Cerebellar cortex (tissue), 1 donor: Measurements from ENCODE around the gene CDC40.
A peak's percentile ranks its signal among the peaks of the same experiment; 100 is the strongest.
"Not testable (repeated sequence)": the region's sequence is repeated elsewhere in the genome, so short reads cannot be mapped to it uniquely, and the experiment has no call there.

ENCODE experiments used
- DNase-seq: peaks from one replicate; pipeline ENCODE4 v3.0.0-alpha.2; 2015; ENCODE audit warnings: low spot score

The CDC40 gene

DNA sequence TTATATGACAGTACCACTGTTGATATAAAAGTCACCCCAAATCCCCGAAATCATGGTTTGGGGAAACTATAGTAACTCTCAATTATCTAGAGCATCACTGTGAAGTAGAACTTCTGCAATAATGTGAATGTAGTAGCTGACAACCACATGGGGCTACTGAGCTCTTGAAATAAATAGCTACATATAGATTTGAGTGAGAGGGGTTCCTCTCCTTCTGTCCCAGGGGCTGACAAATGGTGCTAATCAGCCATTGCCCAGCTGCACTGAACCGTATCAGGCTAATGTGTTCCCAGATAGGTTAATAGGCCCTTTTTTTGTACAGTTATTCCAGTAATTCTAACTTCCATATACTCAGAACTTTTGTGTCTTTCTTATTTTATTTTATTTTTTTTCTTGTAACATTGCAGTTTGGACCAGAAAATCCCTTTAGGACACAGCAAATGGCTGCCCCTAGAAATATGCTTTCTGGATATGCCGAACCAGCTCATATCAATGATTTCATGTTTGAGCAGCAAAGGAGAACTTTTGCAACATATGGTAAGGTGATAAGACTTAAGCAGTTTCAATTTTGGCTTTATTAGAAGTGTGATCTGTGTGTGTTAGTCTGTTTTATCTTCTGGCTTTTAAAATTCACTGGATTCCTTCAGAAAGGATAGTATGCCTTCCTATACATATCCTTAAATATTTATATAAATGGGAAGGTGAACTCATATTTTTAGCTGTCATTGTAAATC lies 21.1 kb downstream of the CDC40 start:
- no peak for DNase-seq

DNA sequence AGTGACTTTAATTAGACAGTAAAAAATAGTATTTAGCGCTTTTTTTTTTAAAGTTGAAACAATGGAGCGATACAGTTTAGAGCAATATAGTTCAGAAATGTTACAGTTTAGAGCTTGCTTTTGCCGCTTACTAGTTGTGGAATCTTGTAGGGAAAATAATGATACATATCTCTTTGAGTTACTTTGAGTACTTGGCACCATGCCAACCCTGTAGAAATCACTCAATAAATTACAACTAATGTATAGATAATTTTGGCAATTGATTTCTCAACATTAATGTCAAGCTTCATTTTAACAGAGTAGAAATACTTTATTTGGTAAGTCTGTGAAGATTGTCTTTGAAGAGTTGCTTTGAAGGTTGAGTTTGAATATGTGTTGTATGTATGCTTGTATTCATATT lies 27.4 kb downstream of the CDC40 start:
- no peak for DNase-seq

DNA sequence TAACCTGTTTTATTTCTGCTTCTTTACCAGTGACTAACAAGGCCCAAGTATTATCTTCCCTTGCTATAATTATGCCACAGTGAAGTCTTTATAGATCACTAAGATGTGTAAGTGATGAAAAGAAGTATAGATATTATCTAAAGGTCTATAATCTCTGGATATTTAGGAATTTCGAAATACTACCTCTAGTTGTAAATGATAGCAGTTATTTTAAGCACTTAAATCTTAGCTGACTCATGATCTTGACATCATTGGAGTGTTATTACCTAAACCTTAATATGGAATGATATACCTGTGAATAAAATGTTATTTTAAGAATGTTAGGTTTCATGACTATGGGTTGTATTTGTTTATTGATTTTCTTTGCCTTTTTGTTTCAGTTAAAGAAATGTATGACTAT lies 31.5 kb downstream of the CDC40 start:
- DNase-seq = no peak

DNA sequence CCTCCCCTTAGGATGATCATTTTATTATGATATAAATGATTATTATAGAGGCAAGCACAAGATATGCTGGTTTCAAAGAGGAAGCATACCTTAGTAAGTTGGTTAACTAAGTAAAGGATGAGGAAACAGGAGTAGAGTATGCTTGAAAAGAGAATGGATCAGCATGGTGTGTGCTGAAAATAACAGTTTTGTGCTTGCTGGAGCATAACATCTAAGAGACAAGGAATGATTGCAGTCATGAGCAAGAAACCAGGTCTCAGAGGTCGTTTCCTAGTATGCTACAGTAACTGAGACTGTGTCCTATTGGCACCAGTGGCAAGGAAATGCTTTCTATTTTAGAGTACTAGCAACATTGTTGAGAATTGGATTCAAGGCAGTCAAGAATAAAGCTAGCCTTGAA lies 34.1 kb downstream of the CDC40 start:
- no peak for DNase-seq

DNA sequence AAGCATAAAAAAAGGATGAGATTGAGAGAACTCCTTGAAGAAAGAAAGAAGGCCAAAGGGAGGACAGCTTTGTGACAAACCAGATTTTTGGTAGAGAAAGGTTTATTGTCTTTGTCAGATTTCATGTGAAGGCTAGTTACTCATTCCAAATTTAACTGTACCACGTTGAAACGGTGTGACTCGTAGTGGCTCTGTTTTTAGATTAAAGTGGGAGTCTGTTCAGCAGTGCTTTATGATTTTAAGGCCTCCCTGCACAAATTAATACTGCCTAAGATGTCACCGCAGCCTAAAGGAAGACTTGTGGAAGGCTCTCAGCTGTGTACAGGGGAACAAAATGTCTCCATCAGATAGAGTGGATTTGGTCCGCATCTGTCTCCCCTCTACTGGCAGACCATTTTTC lies 35.9 kb downstream of the CDC40 start:
- no peak for DNase-seq

DNA sequence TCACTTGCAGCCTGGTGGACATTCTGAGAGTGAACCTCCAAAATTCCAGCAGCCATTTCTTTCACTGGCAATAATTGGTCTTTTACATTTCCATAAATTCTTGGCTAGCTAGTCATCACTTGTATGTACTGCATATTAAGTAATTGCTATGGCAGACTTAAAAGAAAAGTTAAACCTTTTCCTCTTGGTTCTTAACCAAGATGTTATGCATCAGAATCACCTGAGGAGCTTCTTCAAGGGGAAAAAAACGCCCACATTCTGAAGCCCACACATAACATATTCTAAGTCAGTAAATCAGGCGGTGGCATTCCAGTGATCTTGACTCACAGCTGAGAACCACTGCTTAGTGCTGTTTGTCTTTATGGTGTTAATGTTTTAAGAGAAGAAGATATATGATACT lies 37.0 kb downstream of the CDC40 start:
- no peak for DNase-seq

DNA sequence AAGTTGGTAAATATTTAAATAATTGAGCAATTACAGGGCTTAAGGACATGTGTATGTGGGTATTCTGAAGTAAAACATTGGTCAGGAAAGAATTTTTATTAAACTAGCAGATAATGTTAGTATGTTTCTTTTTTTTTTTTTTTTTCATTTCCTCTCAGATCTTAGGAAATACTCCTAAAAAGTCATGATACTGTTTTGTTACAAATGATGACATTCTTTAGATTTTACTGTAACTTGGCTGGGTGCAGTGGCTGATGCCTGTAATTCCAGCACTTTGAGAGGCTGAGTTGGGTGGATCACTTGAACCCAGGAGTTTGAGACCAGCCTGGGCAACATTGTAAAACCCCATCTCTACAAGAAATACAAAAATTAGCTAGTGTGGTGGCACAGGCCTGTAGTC lies 41.5 kb downstream of the CDC40 start:
- no peak for DNase-seq

DNA sequence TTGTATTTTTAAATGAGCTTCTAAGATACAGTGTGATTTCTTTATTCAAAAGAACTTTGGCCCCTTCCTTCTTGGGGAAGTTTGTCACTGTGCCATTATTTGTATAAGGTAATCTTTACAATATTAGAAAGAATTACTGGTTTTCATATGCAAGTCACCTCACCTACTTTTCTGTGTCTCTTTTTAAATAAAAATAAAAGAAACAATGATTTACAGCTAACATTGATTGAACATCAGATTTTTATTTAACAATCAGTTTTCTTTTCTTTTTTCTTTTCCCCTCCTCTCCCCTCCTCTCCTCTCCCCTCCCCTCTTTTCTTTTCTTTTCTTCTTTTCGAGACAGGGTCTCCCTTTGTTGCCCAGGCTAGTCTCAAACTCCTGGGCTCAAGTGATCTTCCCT lies 46.0 kb downstream of the CDC40 start:
- DNase-seq = no peak

DNA sequence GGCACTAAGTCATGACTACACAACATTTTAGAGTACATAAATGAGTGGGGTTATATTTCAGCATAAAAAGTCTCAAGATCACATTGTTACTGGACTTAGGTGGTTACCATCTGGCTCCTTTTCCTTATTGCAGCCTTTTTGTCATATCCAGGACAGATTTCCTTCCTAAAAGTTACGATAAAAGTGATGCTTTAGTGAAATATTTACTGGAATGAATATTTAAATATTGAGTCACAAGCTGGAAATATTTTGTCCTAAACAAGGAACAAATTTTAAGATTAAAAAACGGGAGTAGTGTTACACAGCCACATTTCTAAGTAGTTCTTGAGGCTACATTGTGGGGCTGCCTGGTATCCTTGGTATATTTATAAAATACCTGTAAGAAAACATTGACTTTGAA lies 52.2 kb downstream of the CDC40 start:
- DNase-seq = no peak

DNA sequence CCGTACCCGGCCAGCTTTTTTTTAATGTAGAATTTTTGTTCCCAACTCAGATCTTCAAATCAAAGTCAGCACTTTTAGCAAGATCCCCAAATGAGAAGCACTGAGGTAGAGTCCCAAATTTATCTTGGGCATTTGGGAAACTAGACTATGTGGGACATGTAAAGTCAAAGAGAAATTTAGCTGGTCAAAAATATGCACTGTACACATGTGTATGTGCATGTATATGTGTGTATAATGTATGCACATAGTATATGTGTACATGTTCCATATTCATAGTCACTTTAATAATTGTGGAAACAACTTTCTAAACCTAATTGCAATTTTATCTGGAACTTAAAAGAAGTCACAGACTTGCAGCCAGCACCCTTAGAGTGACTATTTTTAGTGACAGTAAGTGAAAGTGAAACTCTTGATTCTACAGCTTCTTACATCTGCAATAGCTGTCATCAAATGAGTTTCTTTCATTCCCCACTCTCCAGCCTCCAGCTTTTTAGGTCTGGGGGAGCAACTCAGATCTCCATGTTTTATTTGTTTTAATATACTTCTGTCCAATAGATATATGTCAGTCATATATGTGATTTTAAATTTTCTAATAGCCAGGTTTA lies 53.6 kb downstream of the CDC40 start:
- no peak for DNase-seq

DNA sequence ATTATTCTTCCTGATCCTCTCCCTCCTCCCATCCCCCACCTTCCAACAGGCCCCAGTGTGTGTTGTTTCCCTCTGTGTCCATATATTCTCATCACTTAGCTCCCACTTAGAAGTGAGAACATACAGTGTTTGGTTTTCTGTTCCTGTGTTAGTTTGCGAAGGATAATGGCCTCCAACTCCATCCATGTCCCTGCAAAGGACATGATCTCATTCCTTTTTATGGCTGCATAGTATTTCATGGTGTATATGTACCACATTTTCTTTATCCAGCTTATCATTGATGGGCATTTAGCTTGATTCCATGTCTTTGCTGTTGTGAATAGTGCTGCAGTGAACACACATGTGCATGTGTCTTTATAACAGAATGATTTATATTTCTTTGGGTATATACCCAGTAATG lies 55.8 kb downstream of the CDC40 start:
- not testable (repeated sequence) for DNase-seq

DNA sequence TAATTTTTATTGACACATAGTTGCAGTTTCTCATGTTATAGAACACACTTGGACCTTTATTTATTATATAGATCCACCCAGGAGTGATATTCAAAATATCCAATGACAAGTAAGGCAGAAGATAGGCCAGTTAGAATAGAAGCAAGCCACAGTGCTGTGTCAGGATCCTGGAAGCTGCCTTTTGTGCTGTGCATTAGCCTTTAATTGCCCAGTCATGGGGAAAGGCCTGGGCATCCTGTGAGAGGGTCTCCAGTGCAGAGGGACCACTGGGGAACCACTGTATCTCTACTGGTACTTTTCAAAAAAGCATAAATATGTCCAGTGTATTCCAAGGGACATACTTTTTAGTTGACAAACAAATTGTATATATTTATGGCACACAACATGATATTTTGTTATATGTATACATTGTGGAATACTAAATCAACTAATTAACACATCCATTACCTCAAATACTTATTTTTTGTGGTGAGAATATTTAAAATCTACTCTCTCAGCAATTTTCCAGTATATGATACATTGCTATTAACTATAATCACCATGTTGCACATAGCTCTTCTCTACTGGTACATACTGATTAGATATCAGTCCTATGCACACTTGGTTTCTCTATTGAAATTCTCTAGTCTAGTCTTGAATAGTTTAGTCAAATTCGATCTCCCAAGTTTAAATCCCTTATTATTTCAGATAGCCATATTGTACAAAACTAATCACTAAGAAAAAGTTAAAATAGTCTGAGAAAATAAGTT lies 59.5 kb downstream of the CDC40 start:
- DNase-seq = no peak

DNA sequence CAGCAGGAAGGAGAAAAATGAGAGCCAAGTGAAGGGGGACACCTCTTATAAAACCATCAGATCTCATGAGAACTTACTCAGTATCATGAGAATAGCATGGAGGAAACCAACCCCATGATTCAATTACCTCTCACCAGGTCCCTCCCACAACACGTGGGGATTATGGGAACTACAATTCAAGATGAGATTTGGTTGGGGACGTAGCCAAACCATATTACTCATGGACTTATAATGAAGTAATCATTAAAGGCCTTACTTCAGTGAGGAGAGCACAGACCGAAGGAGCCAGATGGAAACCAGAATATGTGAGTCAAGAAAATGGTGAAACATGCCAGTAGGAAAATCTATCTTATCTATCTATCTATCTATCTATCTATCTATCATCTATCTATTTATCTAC lies 64.4 kb downstream of the CDC40 start:
- not testable (repeated sequence) for DNase-seq

DNA sequence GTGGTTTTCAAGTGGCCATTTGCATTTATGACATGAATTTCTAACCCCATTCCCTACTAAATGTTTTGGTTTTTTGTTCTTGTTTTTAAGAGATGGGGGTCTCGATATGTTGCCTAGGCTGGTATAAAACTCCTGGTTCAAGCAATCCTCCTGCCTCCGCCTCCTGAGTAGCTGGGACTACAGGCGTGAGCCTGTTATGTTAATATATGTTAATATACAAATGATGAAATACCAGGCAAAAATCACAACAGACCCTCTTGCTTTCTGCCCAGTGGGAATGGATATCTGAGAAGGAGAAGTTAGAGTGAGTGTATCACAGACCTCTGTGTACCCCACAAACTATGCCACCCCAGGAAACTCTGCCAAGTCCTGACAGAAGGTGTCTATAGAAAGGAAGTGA lies 66.2 kb downstream of the CDC40 start:
- no peak for DNase-seq

DNA sequence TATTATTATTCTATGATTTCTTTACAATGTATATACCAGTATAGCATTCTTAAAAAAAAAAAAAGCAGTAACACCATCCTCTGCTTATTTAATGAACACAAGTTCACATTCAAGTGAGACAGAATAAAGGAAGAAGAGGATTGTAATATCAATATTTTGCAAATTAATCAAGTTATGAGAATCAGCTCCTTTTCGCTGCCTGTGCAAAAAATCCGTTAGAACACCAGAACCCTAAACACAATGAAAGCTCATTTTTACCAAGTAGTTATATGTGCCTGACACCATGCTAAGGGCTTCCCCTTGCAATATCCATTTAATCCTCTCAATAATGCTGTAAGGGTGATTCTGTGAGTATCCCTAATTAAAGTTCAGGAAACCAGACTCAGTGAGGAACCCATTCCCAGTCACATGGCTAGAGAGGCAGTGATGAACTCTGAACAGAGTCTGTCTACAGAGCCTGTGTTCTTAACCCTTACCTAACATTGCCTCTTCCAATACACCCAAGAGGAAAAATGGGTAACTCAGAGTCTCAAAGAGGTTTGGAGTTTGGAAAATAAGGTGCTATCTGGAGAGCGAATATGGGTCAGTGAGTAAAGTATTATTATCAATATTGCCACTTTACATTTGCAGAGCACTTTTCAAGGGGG lies 66.8 kb downstream of the CDC40 start:
- no peak for DNase-seq

DNA sequence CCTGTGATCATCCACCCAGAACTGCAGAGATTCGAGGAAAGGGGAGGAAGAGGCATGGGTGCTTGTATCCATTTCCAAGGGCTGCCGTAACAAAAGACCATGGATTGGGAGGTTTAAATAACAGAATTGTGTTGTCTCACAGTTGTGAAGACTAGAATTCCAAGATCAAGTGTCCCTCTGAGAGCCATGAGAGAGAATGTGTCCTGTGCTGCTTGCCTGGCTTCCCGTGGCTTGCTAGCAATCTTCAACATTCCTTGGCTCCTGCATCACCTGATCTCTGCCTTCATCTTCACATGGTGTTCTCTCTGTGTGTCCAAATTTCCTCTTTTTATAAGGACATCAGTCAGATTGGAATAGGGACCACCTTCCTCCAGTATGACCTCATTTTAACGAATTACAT lies 69.8 kb downstream of the CDC40 start:
- DNase-seq = no peak

DNA sequence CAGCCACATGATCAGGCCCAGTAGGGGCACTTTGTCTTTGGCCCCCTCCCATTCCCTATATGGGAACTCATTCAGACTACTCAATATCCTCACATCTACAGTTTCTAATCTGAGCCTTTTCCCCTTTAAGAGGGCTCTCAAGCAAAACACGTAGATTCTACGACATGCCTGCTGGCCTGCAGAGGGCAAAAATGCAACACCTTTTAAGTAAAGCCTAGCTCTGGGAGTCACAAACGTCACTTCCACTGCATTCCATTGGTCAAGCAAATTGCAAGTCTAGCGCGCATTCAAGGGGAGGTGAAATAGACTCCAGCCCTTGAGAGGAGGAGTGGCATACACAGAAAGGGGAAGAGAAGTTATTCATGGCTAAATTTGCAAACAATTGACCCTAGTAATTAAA lies 70.6 kb downstream of the CDC40 start:
- DNase-seq = no peak

DNA sequence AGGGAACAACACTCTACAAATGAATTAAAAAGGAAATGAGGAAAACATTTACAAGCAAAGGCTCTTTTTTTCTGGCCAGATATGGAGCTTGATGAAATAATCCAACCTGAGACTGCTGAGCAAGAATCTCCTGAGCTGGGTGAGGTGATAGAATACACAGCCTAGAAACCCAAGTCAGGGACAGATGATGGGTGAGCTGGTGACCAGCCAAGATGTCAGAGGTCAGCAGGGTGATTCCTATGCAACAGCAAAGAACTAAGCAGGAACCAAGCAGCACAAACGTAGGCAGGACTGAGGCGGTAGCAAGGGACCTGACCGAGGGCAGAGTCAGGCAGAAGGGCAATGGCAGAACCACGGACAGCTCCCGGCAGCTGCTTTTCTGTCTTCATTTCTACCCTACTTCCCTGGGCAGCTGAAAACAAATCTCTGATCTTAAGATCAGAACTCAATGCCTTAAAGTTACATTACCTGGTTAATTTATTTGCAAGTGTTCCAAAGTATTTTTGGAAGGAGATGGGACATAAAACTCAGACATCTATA lies 75.1 kb downstream of the CDC40 start:
- peak; percentile 9 for DNase-seq

DNA sequence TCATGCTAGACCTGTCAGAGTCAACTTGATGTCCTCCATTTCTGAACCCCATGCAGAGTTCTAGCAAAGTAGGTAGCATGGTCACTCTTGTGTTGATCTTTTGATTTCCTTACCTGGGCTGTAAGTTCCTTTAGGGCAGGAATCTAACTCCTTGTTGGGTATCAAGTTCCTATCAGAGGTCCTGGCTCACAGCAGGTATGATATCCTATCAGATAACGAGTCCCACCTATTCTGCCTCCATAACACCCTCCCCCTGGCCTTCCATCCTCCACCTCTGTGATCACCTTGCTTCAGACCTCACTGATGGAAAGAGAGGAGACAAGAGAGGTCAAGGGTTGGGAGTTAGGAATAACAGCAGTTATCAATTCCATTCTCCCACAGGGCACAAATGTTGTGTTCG lies 76.1 kb downstream of the CDC40 start:
- DNase-seq = no peak

DNA sequence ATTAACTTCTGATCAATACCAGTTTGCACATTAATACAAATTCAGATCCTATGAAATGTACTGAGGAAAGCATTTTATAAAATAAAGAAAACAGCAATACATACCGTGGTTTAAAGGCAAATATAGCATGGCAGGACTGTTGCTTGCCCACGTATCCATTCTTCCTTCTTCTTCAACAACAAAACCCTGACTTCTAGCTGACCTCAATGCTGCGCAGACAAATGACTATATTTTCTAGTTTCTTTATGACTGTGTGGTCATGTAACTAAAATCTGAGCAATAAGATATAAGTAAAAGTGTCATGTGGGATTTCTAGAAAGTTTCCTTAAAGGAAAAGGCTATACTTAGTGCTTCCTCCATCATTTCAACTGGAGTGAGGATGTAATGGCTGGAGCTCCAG lies 85.0 kb downstream of the CDC40 start:
- no peak for DNase-seq

DNA sequence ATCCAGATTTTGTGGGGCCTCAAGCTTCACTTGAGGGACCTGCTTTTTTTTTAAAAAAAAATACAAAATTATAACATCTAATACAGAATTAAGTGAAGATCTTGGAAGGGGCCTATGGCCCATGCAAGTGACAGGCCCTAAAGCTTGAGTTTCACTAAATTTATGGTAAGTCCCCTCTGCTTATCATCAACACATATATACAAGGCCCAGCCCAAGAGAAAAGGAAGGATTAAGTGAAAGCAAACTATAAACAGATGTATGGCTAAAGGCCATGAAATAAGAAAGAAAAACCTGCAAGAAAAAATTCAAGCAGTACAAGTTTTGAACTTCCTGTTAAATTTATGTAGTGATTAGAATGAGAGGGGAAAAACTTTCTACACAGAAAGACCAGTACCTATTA lies 86.8 kb downstream of the CDC40 start:
- DNase-seq = no peak

DNA sequence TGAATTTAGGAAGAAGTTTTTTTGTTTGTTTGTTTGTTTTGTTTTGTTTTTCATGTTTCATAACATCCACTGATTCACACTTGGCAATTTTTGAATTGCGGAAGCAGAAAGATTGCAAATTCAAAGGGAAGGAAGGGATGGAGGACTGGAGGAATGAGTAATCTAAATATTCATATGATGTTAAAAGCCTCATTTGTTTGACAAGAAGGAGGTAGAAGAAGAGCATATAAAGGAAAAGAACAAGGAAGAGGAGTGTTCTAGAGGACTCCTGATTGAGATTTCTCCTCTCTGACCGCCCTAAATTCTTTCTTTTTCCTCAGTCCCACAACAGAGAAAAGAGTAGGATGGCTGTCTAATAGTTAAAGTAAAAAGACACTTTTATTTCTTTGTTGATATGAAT lies 89.4 kb downstream of the CDC40 start:
- no peak for DNase-seq

DNA sequence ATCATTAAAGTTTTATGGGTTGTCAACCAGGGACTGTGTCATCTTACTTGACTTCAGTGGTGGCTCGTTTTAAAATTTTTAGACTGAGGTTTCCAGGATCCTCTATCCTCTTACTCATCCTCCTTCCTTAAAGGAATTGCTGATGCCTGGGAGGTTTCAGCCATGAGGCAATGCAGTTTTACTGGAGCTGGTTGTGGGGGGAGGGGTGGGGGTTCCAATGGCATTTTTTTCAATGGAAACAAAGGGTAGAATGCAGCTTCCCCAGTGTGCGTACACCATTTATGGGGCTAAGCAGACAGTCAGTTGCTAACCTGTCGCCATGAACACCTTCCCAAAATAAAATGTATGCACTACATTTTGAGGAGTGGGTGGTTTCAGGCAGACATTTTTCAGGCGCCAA lies 89.9 kb downstream of the CDC40 start:
- DNase-seq = no peak
